Esophagus muscularis mucosa (tissue), 4 donors: ENCODE measurements around the gene RNASE7. TPM values are rescaled to one million over a fixed set of nuclear protein-coding genes. Genes with fewer than 3 reads are reported as not detected.

ENCODE experiments used
- DNase-seq: peaks from one replicate; pipeline ENCODE4 v3.0.0-alpha.2; 2017; ENCODE audit errors: extremely low spot score
- H3K27ac ChIP-seq, 4 donors: fragments of 200-600 bp; sonication (generic); replicated peaks in 1 of 4; 1 replicate in 3 of 4; 2 replicates in 1 of 4; pipeline ENCODE4 v1.5.1; 2016 to 2019; ENCODE audit warnings: mild to moderate bottlenecking in 1 of 4
- H3K27me3 ChIP-seq, 4 donors: fragments of 200-600 bp; sonication (generic); one replicate each; pipeline versions ENCODE4 v1.5.1 to v1.6.0; 2016 to 2019
- H3K36me3 ChIP-seq, 4 donors: fragments of 200-600 bp; sonication (generic); one replicate each; pipeline ENCODE4 v1.5.1; 2016 to 2019
- H3K4me1 ChIP-seq, 4 donors: fragments of 200-600 bp; sonication (generic); one replicate each; pipeline ENCODE4 v1.5.1; 2016 to 2019
- H3K4me3 ChIP-seq, 4 donors: fragments of 200-600 bp; sonication (generic); 1 replicate in 2 of 4; 2 replicates in 2 of 4; pipeline ENCODE4 v1.5.1; 2016 to 2019; ENCODE audit warnings: mild to moderate bottlenecking in 4 of 4, moderate library complexity in 1 of 4
- H3K9me3 ChIP-seq, 4 donors: fragments of 200-600 bp; sonication (generic); 1 replicate in 3 of 4; 2 replicates in 1 of 4; pipeline ENCODE4 v1.5.1; 2016 to 2019
- EP300 ChIP-seq: sonication (generic); formaldehyde crosslinking; IDR thresholded peaks from one replicate; pipeline ENCODE4 v1.6.1; 2017; ENCODE audit warnings: antibody characterized with exemption
- POLR2A ChIP-seq: fragments of 450-650 bp; IDR thresholded peaks from one replicate; pipeline ENCODE4 v1.6.1; 2017; ENCODE audit warnings: antibody characterized with exemption, moderate library complexity, mild to moderate bottlenecking, low read depth
- POLR2AphosphoS5 ChIP-seq, 2 donors: sonication (generic); formaldehyde crosslinking; IDR thresholded peaks; one replicate each; pipeline ENCODE4 v1.6.1; 2017; ENCODE audit warnings: antibody characterized with exemption in 2 of 2
- WGBS: methylation state at CpG from one replicate; pipeline ENCODE4 v1.1.5; 2018; 5-methylcytosine and 5-hydroxymethylcytosine counted together
- intact Hi-C: fragments of 100-400 bp; cut with DNase I; formaldehyde crosslinking; loops from one replicate; pipeline ENCODE4 v1.15.1; 2023
- total RNA-seq, 4 donors: library from RNA; depleted of rRNA; stranded (reverse); fragments of >200 nt; gene quantifications; one replicate each; pipeline versions ENCODE4 v1.1.0 to v1.2.1, GENCODE V29; 2016
- TF ChIP-seq, protein P1 (sequence below), 3 experiments: fragments of 200-600 bp in 2 of 3; fragments of 450-650 bp in 1 of 3; sonication (generic) in 2 of 3; IDR thresholded peaks; one replicate each; pipeline ENCODE4 v1.5.1; 2017 to 2019; ENCODE audit warnings: antibody characterized with exemption in 3 of 3, mild to moderate bottlenecking in 2 of 3, moderate library complexity in 1 of 3

Gene RNASE7
- total RNA-seq, 4 donors from 2014 or later, result not detected

GRCh38 chr14:21025371-21026273 lies 16.5 kb upstream of the RNASE7 start:
- intact Hi-C loops, result no loop called here
- TF ChIP-seq POLR2AphosphoS5 (IDR thresholded peaks at IDR 0.05) (peak in 1 of 2 donors; percentile 47), EP300 (no peak)
- TF ChIP-seq, protein P1, sequence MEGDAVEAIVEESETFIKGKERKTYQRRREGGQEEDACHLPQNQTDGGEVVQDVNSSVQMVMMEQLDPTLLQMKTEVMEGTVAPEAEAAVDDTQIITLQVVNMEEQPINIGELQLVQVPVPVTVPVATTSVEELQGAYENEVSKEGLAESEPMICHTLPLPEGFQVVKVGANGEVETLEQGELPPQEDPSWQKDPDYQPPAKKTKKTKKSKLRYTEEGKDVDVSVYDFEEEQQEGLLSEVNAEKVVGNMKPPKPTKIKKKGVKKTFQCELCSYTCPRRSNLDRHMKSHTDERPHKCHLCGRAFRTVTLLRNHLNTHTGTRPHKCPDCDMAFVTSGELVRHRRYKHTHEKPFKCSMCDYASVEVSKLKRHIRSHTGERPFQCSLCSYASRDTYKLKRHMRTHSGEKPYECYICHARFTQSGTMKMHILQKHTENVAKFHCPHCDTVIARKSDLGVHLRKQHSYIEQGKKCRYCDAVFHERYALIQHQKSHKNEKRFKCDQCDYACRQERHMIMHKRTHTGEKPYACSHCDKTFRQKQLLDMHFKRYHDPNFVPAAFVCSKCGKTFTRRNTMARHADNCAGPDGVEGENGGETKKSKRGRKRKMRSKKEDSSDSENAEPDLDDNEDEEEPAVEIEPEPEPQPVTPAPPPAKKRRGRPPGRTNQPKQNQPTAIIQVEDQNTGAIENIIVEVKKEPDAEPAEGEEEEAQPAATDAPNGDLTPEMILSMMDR (IDR thresholded peaks at IDR 0.05), result no peak
- Histone ChIP-seq H3K4me1 (peaks cover 31 to 54% (median 47%) of the 10 kb centered on the region in 4 donors), H3K27ac (peak overlapping the region; percentile 90 to 96 (median 95)), H3K36me3 (peaks cover under 1 to 18% (median 17%) of the 10 kb centered on the region in 4 donors), H3K4me3 (peak overlapping the region; percentile 77 to 95 (median 88)), H3K9me3 (no peaks in the 10 kb centered on the region), H3K27me3 (no peaks in the 10 kb centered on the region)
- peak; percentile 94 for DNase-seq
- WGBS, result 10% methylated on average over 18 of the region's 58 CpGs

GRCh38 chr14:21026274-21026987 lies 15.7 kb upstream of the RNASE7 start:
- WGBS, result 62% methylated on average over 7 of the region's 7 CpGs
- Histone ChIP-seq H3K4me3 (peak overlapping the region; percentile 77 to 95 (median 88)), H3K27me3 (no peaks in the 10 kb centered on the region), H3K9me3 (no peaks in the 10 kb centered on the region), H3K4me1 (peaks cover 31 to 51% (median 47%) of the 10 kb centered on the region in 4 donors), H3K36me3 (peaks cover 0 to 10% (median 9%) of the 10 kb centered on the region in 4 donors), H3K27ac (peak overlapping the region; percentile 90 to 96 (median 95))
- intact Hi-C loops, result no loop called here
- DNase-seq, result no peak
- TF ChIP-seq EP300, result no peak
- TF ChIP-seq, protein P1 (IDR thresholded peaks at IDR 0.05), result no peak
- no peak for TF ChIP-seq POLR2A

DNA sequence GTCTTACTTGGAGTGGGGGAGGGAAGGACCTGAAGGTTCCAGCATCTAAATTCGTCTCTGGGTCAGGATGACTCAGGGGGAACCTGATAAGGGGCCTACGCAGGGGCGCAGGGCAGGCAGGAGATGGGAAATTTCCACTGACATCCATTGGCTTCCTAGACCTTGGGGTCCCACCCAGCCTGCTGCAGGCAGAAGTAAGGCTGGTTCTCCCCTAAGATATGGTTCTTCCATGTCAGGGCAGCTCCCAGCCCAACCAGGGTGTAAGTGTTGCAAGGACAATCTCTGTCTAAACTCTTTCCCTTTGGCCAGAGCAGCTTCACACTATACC lies 15.2 kb upstream of the RNASE7 start:
- intact Hi-C loops, result no loop called here
- TF ChIP-seq EP300, result no peak
- TF ChIP-seq POLR2A, result no peak
- TF ChIP-seq, protein P1 (IDR thresholded peaks at IDR 0.05), result no peak
- TF ChIP-seq POLR2AphosphoS5 (IDR thresholded peaks at IDR 0.05), result no peak
- Histone ChIP-seq H3K9me3 (no peaks in the 10 kb centered on the region), H3K4me1 (peaks cover 31 to 45% (median 44%) of the 10 kb centered on the region in 4 donors), H3K27ac (peak overlapping the region; percentile 90 to 96 (median 95)), H3K4me3 (no peak overlapping the region), H3K27me3 (no peaks in the 10 kb centered on the region), H3K36me3 (peaks cover 0 to 5% (median 4%) of the 10 kb centered on the region in 4 donors)
- WGBS, result 60% methylated on average over 3 of the region's 3 CpGs
- DNase-seq, result no peak

- no peak within 1 kb of the TSS for H3K27ac ChIP-seq
- no peaks in the 10 kb centered on the region for H3K9me3 ChIP-seq
- H3K36me3 ChIP-seq, result no peaks in the 10 kb centered on the region
- intact Hi-C loops, result no loop called here
- TF ChIP-seq POLR2AphosphoS5 (IDR thresholded peaks at IDR 0.05), result no peak
- TF ChIP-seq, protein P1 (IDR thresholded peaks at IDR 0.05), result no peak
- TF ChIP-seq EP300, result no peak
- no peak for TF ChIP-seq POLR2A
- no peak for DNase-seq
- H3K4me1 ChIP-seq, result peaks cover 16 to 20% (median 19%) of the 10 kb centered on the region in 4 donors
- H3K4me3 ChIP-seq, result no peak within 1 kb of the TSS
- 92% methylated on average over 5 of the region's 5 CpGs for WGBS
- H3K27me3 ChIP-seq, result no peaks in the 10 kb centered on the region
Measured at GRCh38 chr14:21029917-21030316, 12.2 kb upstream of the RNASE7 start, which contains the start of gene TPPP2. Gene TPPP2, plus strand, starts transcription at chr14:21030217. Its CDS starts 365 bp downstream, at chr14:21030582.
